ENCODE data around the gene CLCN2. TPM values are rescaled to one million over a fixed set of nuclear protein-coding genes. Genes with fewer than 3 reads are reported as not detected.

The CLCN2 gene
- total and polyA plus RNA-seq, 3 donors from 2014 or later: 46.7 to 118 (median 98.2) TPM

DNA sequence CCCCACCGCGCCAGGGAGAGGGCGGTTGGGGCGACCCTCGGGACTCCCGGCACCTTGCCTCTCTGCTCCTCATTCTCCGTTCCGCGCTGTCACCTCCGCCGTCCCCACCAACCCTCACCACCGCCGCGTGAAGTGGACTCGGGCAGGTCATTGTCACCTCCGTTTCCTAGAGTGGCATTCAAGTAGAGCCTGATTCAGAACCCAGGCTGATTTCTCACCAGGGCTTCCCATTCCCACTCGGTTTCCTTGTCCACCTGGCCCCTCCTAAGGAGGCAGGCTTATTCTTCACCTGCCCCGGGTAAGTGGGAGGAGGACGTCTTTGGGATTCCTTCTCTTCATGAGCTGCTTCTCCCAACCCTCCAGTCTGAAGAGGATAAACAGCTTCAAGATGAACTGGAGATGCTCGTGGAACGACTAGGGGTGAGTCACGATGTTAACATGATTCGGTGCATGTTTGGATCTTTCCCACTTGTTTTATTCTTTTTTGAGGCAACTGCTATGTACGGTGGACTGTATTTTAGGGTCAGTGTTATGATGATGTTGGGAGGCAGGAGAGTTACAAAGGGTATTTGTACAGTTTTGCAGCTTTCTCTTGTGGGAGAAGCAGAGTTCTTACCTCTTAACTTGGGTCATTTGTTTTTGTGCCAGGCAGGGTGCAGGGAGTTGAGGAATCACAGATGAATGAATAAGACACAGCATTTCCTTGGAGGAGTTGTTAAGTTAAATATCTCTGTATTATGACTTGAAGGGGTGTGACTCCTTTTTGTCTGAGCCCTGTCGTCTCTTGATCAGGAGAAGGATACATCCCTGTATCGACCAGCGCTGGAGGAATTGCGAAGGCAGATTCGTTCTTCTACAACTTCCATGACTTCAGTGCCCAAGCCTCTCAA lies 61.7 kb downstream of the CLCN2 start:
- no peaks in the 10 kb centered on the region for H3K36me3 ChIP-seq (ENCODE audit: low read depth, missing control alignments)
- 15% methylated on average over 22 to 29 of the region's 29 CpGs for whole genome bisulfite sequencing, 2 donors
- H3K27me3 ChIP-seq: no peaks in the 10 kb centered on the region
- peaks cover 10% of the 10 kb centered on the region for H3K4me1 ChIP-seq
- H3K9me3 ChIP-seq: no peaks in the 10 kb centered on the region
- H3K4me3 ChIP-seq: peak overlapping the region; percentile 89 to 91
- no peak for DNase-seq
- H3K27ac ChIP-seq: peak overlapping the region; percentile 65 to 79
- TF ChIP-seq, protein P1, sequence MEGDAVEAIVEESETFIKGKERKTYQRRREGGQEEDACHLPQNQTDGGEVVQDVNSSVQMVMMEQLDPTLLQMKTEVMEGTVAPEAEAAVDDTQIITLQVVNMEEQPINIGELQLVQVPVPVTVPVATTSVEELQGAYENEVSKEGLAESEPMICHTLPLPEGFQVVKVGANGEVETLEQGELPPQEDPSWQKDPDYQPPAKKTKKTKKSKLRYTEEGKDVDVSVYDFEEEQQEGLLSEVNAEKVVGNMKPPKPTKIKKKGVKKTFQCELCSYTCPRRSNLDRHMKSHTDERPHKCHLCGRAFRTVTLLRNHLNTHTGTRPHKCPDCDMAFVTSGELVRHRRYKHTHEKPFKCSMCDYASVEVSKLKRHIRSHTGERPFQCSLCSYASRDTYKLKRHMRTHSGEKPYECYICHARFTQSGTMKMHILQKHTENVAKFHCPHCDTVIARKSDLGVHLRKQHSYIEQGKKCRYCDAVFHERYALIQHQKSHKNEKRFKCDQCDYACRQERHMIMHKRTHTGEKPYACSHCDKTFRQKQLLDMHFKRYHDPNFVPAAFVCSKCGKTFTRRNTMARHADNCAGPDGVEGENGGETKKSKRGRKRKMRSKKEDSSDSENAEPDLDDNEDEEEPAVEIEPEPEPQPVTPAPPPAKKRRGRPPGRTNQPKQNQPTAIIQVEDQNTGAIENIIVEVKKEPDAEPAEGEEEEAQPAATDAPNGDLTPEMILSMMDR (IDR thresholded peaks at IDR 0.05): no peak
- no peak for TF ChIP-seq POLR2A (IDR thresholded peaks at IDR 0.05)
- intact Hi-C loops (cut with DNase I; ENCODE audit: low total_unique reads): no loop called here

- intact Hi-C loops (cut with DNase I; ENCODE audit: low total_unique reads): no loop called here
- peak; percentile 99 for DNase-seq
- Histone ChIP-seq H3K27me3 (no peaks in the 10 kb centered on the region), H3K9me3 (no peaks in the 10 kb centered on the region), H3K4me1 (peaks cover 10% of the 10 kb centered on the region), H3K4me3 (peak within 1 kb of the TSS; percentile 89 to 91), H3K27ac (peak within 1 kb of the TSS; percentile 79 to 88), H3K36me3 (ENCODE audit: low read depth, missing control alignments) (no peaks in the 10 kb centered on the region)
- TF ChIP-seq POLR2A (IDR thresholded peaks at IDR 0.05): no peak
- TF ChIP-seq, protein P1 (IDR thresholded peaks at IDR 0.05): no peak
- WGBS, 2 donors: 0% methylated on average over 31 to 77 of the region's 78 CpGs
These were observed 62.5 kb downstream of the CLCN2 start, which contains the start of gene PSMD2 for GRCh38 chr3:184298759-184299487. TSS of gene PSMD2 (plus strand) at chr3:184299241. CDS start at chr3:184299267, 26 bp downstream.

DNA sequence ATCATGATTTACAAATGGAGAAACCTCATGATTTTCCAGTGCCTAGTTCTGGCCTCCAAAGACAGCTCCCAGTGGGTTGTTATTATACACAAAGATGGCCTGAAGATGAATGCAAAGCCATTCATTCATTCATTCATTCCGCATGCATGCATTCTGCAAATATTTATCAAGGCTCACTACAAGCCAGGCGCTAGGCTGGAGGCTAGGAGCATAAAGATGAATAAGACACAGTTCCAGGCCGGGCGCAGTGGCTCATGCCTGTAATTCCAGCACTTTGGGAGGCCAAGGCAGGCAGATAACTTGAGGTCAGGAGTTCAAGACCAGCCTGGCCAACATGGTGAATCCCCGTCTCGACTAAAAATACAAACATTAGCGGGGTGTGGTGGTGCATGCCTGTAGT lies 64.8 kb downstream of the CLCN2 start:
- TF ChIP-seq, protein P1 (IDR thresholded peaks at IDR 0.05): no peak
- TF ChIP-seq POLR2A (IDR thresholded peaks at IDR 0.05): no peak
- no peaks in the 10 kb centered on the region for H3K36me3 ChIP-seq (ENCODE audit: low read depth, missing control alignments)
- no peak for DNase-seq
- no peak overlapping the region for H3K27ac ChIP-seq
- peaks cover 10% of the 10 kb centered on the region for H3K4me1 ChIP-seq
- no peak overlapping the region for H3K4me3 ChIP-seq
- H3K9me3 ChIP-seq: no peaks in the 10 kb centered on the region
- intact Hi-C loops (cut with DNase I; ENCODE audit: low total_unique reads): no loop called here
- 72 to 79% methylated on average over 7 of the region's 7 CpGs for WGBS, 2 donors
- no peaks in the 10 kb centered on the region for H3K27me3 ChIP-seq

Small RNA genes within 50 kb of the gene (small RNA-seq; reads per million reads assigned to genes)
- gene SNORD66: 1,038 to 1,085 reads per million in 2 donors

Other genes starting within 250 kb of the CLCN2 start
- 10 to 100 TPM; 37.2 to 48.1 TPM for gene EIF2B5, start 226.2 kb downstream of the CLCN2 start, total RNA-seq
- 36.7 TPM for gene EIF2B5, start 226.2 kb downstream of the CLCN2 start, polyA plus RNA-seq (ENCODE audit: insufficient read depth, low read depth, low replicate concordance)
- gene DVL3, start 206.2 kb downstream of the CLCN2 start, total RNA-seq: 10 to 100 TPM; 80.5 to 86.8 TPM
- 53.7 TPM for gene DVL3, start 206.2 kb downstream of the CLCN2 start, polyA plus RNA-seq (ENCODE audit: insufficient read depth, low read depth, low replicate concordance)
- 100 to 1,000 TPM; 238 to 334 TPM for gene AP2M1, start 186.8 kb downstream of the CLCN2 start, total RNA-seq
- 346 TPM for gene AP2M1, start 186.8 kb downstream of the CLCN2 start, polyA plus RNA-seq (ENCODE audit: insufficient read depth, low read depth, low replicate concordance)
- gene ABCF3, start 175.4 kb downstream of the CLCN2 start, total RNA-seq: 100 to 1,000 TPM; 111 to 115 TPM
- 69.3 TPM for gene ABCF3, start 175.4 kb downstream of the CLCN2 start, polyA plus RNA-seq (ENCODE audit: insufficient read depth, low read depth, low replicate concordance)
- gene VWA5B2, start 132.0 kb downstream of the CLCN2 start, total RNA-seq: 10 to 100 TPM; 13.8 to 17.6 TPM
- 2.5 TPM for gene VWA5B2, start 132.0 kb downstream of the CLCN2 start, polyA plus RNA-seq (ENCODE audit: insufficient read depth, low read depth, low replicate concordance)
- 10 to 100 TPM; 79.4 to 91.7 TPM for gene ALG3, start 112.6 kb downstream of the CLCN2 start, total RNA-seq
- gene ALG3, start 112.6 kb downstream of the CLCN2 start, polyA plus RNA-seq (ENCODE audit: insufficient read depth, low read depth, low replicate concordance): 58.7 TPM
- gene EEF1AKMT4, start 111.9 kb downstream of the CLCN2 start, total RNA-seq: 10 to 100 TPM; 10.2 to 15.0 TPM
- gene EEF1AKMT4, start 111.9 kb downstream of the CLCN2 start, polyA plus RNA-seq (ENCODE audit: insufficient read depth, low read depth, low replicate concordance): 16.9 TPM
- under 1 TPM in 1 of 2 donors, not detected in 1; 0.24 TPM for gene CAMK2N2, start 100.1 kb downstream of the CLCN2 start, total RNA-seq
- 0.40 TPM for gene CAMK2N2, start 100.1 kb downstream of the CLCN2 start, polyA plus RNA-seq (ENCODE audit: insufficient read depth, low read depth, low replicate concordance)
- gene ECE2, start 85.6 kb downstream of the CLCN2 start, total RNA-seq: 1 to 10 TPM; 1.4 TPM
- gene ECE2, start 85.6 kb downstream of the CLCN2 start, polyA plus RNA-seq (ENCODE audit: insufficient read depth, low read depth, low replicate concordance): 1.1 TPM
- gene PSMD2, start 62.4 kb downstream of the CLCN2 start, total RNA-seq: 100 to 1,000 TPM; 289 to 339 TPM
- 379 TPM for gene PSMD2, start 62.4 kb downstream of the CLCN2 start, polyA plus RNA-seq (ENCODE audit: insufficient read depth, low read depth, low replicate concordance)
- gene EIF4G1, start 47.0 kb downstream of the CLCN2 start, total RNA-seq: 100 to 1,000 TPM; 295 TPM
- 255 TPM for gene EIF4G1, start 47.0 kb downstream of the CLCN2 start, polyA plus RNA-seq (ENCODE audit: insufficient read depth, low read depth, low replicate concordance)
- 10 to 100 TPM; 75.9 to 77.2 TPM for gene FAM131A, start 24.0 kb downstream of the CLCN2 start, total RNA-seq
- gene FAM131A, start 24.0 kb downstream of the CLCN2 start, polyA plus RNA-seq (ENCODE audit: insufficient read depth, low read depth, low replicate concordance): 28.1 TPM
- gene POLR2H, start 105 bp upstream of the CLCN2 start, total RNA-seq: 10 to 100 TPM; 65.0 to 76.4 TPM
- gene POLR2H, start 105 bp upstream of the CLCN2 start, polyA plus RNA-seq (ENCODE audit: insufficient read depth, low read depth, low replicate concordance): 72.2 TPM
- gene THPO, start 16.6 kb upstream of the CLCN2 start, total RNA-seq: under 1 TPM; 0.71 to 0.93 TPM
- 7.6 TPM for gene THPO, start 16.6 kb upstream of the CLCN2 start, polyA plus RNA-seq (ENCODE audit: insufficient read depth, low read depth, low replicate concordance)
- 1 to 10 TPM; 3.5 to 4.3 TPM for gene CHRD, start 18.4 kb upstream of the CLCN2 start, total RNA-seq
- gene CHRD, start 18.4 kb upstream of the CLCN2 start, polyA plus RNA-seq (ENCODE audit: insufficient read depth, low read depth, low replicate concordance): 4.3 TPM
- gene EPHB3, start 200.2 kb upstream of the CLCN2 start, total RNA-seq: 1 to 10 TPM; 2.0 to 2.3 TPM
- 2.6 TPM for gene EPHB3, start 200.2 kb upstream of the CLCN2 start, polyA plus RNA-seq (ENCODE audit: insufficient read depth, low read depth, low replicate concordance)

Data from testis (tissue), 3 donors.